SK-N-DZ (cell line): ENCODE results near the gene CNBD2.
A peak's percentile ranks its signal among the peaks of the same experiment; 100 is the strongest.
"Not testable (repeated sequence)": the region's sequence is repeated elsewhere in the genome, so short reads cannot be mapped to it uniquely, and the experiment has no call there.

ENCODE experiments used
- DNase-seq: peaks from one replicate; pipeline ENCODE4 v3.0.0-alpha.2; 2015; ENCODE audit warnings: low spot score
- small RNA-seq, 2 experiments: library from RNA; depleted of rRNA; stranded (forward); fragments of <200 nt; gene quantifications; one replicate each; pipeline ENCODE3, GENCODE V24; 2014

The CNBD2 gene

GRCh38 chr20:36061754-36062153, 93.4 kb downstream of the CNBD2 start:
- DNase-seq, result no peak

DNA sequence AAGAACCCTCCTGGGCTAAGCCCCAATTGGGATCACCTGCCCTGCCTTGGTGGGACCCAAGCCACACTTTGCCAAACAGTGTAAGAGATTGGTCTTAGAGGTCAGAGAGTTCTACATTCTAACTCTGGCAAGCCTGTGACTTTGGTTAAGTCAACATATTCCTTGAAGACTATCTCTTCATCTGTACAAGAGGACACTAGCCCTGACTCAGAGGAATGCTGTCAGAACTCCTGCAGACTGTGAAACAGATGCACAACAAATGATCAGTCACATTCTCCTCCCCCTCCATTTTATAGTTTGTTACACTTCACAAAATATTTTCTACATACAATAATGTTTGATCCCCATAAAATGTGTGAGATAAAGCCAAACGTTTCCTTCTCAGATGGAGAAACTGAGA, 94.4 kb downstream of the CNBD2 start:
- no peak for DNase-seq

DNA sequence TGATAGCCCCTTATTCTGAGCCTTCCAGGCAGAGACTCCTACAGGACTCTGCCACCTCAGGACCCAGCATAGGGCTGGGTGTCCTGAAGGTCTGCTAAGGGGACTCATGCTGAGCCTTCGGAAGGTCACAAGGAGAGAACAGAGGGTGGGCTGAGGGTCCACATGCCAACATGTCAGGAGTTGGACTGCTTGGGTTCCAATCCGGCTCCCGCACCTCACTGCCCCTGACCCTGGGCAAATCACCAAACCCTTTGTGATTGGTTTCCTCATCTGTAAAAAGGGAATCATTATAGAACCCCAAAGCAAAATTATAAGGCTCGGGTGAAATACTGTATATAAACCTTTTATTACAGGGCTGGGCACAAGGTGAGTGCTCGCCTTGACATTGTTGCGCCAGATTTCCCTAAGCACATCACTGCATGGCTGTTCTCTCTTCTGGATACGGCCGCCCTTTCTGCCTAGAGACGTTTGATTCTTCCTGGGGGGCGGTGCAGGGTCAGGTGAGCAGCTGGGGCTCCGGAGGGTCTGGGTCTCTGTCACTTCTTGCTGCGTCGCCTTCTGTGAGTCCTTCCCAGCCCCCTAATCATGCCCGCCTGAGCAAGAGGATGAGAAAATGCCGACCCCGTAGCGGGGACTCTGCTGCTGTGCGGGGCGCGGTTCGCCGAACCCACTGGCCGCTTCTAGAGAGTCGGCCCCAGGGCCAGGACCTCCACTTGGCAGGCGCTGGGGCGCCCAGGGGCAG, 95.7 kb downstream of the CNBD2 start:
- DNase-seq, result no peak

GRCh38 chr20:36064658-36065426, 96.5 kb downstream of the CNBD2 start:
- DNase-seq, result peak; percentile 91

DNA sequence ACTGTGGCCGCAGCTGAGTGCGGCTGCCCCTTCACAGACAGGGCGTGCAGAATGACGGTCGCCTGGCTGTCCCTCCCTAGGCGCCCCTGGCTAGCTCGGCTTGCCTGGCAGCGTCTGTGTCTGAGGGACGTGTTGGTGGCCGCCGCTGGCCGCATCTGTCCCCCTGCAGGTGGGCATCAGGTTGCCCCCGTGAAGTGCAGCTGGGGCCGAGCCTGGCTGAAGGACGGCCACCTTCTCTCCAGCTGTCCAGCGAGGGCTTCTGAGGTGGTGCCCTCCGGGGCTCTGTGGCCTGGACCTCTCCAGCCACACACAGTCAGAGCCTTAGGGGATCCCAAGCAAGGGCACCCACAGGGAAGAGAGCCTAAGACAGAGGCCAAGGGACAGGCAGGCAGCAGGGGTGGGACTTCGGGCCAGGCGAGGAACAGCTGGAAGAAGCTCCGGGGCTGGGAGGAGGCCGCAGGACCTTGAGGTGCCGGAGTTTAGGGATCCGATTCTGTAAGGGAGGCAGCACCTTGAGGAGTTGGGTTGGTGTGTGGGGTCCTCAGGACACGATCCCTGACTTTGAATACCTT, 97.1 kb downstream of the CNBD2 start:
- no peak for DNase-seq

- DNase-seq, result no peak
These were observed 98.4 kb downstream of the CNBD2 start for GRCh38 chr20:36066777-36067176.

GRCh38 chr20:36068526-36068925, 100.1 kb downstream of the CNBD2 start:
- not testable (repeated sequence) for DNase-seq

DNA sequence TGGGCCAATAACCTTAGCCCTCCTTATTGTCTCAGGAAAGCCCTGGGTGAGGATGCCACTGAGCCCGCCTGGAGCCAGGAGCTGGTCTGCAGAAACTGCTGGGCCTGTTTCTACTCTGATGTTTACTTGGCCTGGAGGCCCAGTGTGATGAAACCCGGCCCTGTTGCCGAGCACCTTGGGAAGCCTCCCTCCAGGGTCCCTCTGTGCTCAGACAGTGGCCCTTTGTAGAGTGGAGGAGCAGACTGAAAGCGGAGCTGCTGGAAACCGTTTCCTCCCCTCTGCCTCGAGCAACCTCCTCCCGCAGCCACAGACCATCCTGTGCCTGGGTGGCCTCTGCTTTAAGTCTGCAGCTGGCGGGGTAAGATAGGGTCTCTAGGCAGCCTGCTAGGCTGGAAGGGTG, 102.1 kb downstream of the CNBD2 start:
- DNase-seq, result no peak

GRCh38 chr20:36071848-36072247, 103.5 kb downstream of the CNBD2 start:
- no peak for DNase-seq

GRCh38 chr20:36074983-36075382, 106.6 kb downstream of the CNBD2 start:
- DNase-seq, result no peak

GRCh38 chr20:36077762-36078161, 109.4 kb downstream of the CNBD2 start:
- DNase-seq, result not testable (repeated sequence)

- DNase-seq, result no peak
These were observed 111.1 kb downstream of the CNBD2 start for GRCh38 chr20:36079486-36079885.

DNA sequence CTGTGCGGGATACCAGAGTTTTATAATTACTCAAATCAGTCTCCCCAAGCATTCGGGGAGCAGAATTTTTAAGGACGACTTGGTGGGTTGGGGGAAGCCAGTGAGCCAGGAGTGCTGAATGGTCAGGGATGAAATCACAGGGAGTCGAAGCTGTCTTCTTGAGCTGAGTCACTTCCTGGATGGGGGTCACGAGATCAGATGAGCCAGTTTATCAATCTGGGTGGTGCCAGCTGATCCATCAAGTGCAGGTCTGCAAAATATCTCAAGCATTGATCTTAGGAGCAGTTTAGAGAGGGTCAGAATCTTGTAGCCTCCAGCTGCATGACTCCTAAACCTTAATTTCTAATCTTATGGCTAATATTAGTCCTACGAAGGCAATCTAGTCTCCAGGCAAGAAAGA, 111.6 kb downstream of the CNBD2 start:
- DNase-seq, result not testable (repeated sequence)

Small RNA genes lying within 50 kb of the gene (small RNA-seq; reads per million reads assigned to genes)
- gene RNU6-937P, result 0 to 0.03 reads per million in 2 experiments
